H1 (cell line): ENCODE results near the gene NLRP6. TPM values are rescaled to one million over a fixed set of nuclear protein-coding genes. Genes with fewer than 3 reads are reported as not detected.

Experiments used
- CTCF ChIA-PET: fragments of 300-600 bp; sonication (Branson Sonifier 250); formaldehyde crosslinking; loops from one replicate; lab custom pipeline; 2021; ENCODE audit not compliant: partially characterized antibody; lab: Charles Lee
- POLR2A ChIA-PET: fragments of 300-600 bp; sonication (Branson Sonifier 250); formaldehyde crosslinking; loops from one replicate; lab custom pipeline; 2021; ENCODE audit warnings: inconsistent platforms; ENCODE audit not compliant: partially characterized antibody; lab: Charles Lee
- DNase-seq, 2 experiments: peaks; one replicate each; pipeline versions ENCODE4 v3.0.0 to v3.0.0-alpha.2; 2010 to 2022; ENCODE audit warnings: low spot score in 2 of 2, low read depth in 1 of 2, mixed read lengths in 1 of 2
- FAIRE-seq: peaks from 2 replicates; lab custom pipeline; 2011; peaks lifted over from hg19 to GRCh38; lab: Jason Lieb, UNC
- H2AFZ ChIP-seq: 2 replicates; pipeline ENCODE4 v1.8.1; 2012; ENCODE audit warnings: low read length, inconsistent platforms
- H2AK5ac ChIP-seq: 2 replicates; pipeline ENCODE4 v1.6.1; 2013; ENCODE audit warnings: low read depth, low read length
- H2BK120ac ChIP-seq: replicated peaks from 2 replicates; pipeline ENCODE3; 2013; ENCODE audit warnings: low read depth, low read length, inconsistent platforms
- H2BK12ac ChIP-seq: 2 replicates; pipeline ENCODE4 v1.6.1; 2013; ENCODE audit warnings: low read depth, low read length
- H2BK15ac ChIP-seq: 2 replicates; pipeline ENCODE4 v1.6.1; 2013; ENCODE audit warnings: low read length
- H2BK20ac ChIP-seq: 2 replicates; pipeline ENCODE4 v1.6.1; 2013; ENCODE audit warnings: low read length
- H2BK5ac ChIP-seq: 2 replicates; pipeline ENCODE4 v1.6.1; 2013; ENCODE audit warnings: low read depth, low read length
- H3K14ac ChIP-seq: 2 replicates; pipeline ENCODE4 v1.6.1; 2013; ENCODE audit warnings: inconsistent platforms; ENCODE audit not compliant: insufficient read length
- H3K18ac ChIP-seq: 2 replicates; pipeline ENCODE4 v1.6.1; 2013; ENCODE audit warnings: low read length; ENCODE audit errors: extremely low read depth
- H3K23ac ChIP-seq: 2 replicates; pipeline ENCODE4 v1.6.1; 2013; ENCODE audit warnings: inconsistent platforms; ENCODE audit not compliant: insufficient read length
- H3K23me2 ChIP-seq: 2 replicates; pipeline ENCODE4 v1.6.1; 2013; ENCODE audit warnings: low read depth, low read length
- H3K27ac ChIP-seq: 2 replicates; pipeline ENCODE4 v1.6.1; 2011; ENCODE audit warnings: low read depth, low read length, inconsistent platforms
- H3K27me3 ChIP-seq, 4 experiments: replicated peaks in 1 of 4; 1 replicate in 1 of 4; 2 replicates in 3 of 4; pipeline versions ENCODE4 v1.6.1 to v1.8.1; 2011 to 2013; ENCODE audit warnings: low read length in 3 of 4, mild to moderate bottlenecking in 3 of 4, inconsistent platforms in 2 of 4, mixed read lengths in 2 of 4, moderate library complexity in 1 of 4; ENCODE audit not compliant: control insufficient read depth in 3 of 4, insufficient read depth in 3 of 4; ENCODE audit errors: extremely low read depth in 1 of 4
- H3K36me3 ChIP-seq, 4 experiments: 2 replicates each; pipeline versions ENCODE4 v1.6.1 to v1.8.1; 2011 to 2013; ENCODE audit warnings: mild to moderate bottlenecking in 4 of 4, low read length in 3 of 4, moderate library complexity in 2 of 4, control low read depth in 1 of 4, inconsistent platforms in 1 of 4; ENCODE audit not compliant: insufficient read depth in 4 of 4, control insufficient read depth in 2 of 4
- H3K4ac ChIP-seq: replicated peaks from 2 replicates; pipeline ENCODE3; 2013; ENCODE audit warnings: low read length, low read depth, mixed read lengths, inconsistent platforms; ENCODE audit not compliant: insufficient read length
- H3K4me1 ChIP-seq, 4 experiments: replicated peaks in 1 of 4; 1 replicate in 1 of 4; 2 replicates in 3 of 4; pipeline versions ENCODE4 v1.6.1 to v1.8.1; 2011 to 2013; ENCODE audit warnings: low read length in 3 of 4, inconsistent platforms in 2 of 4, mixed read lengths in 1 of 4; ENCODE audit not compliant: insufficient read depth in 4 of 4, control insufficient read depth in 3 of 4
- H3K4me2 ChIP-seq, 2 experiments: 2 replicates each; pipeline versions ENCODE4 v1.6.1 to v1.8.1; 2011 to 2013; ENCODE audit warnings: low read depth in 2 of 2, low read length in 2 of 2, control low read depth in 1 of 2, inconsistent platforms in 1 of 2, mild to moderate bottlenecking in 1 of 2; ENCODE audit not compliant: insufficient read depth in 1 of 2
- H3K4me3 ChIP-seq, 4 experiments: fragments of 200-600, 300-600 bp in 1 of 4; sonication (generic), shearing (Covaris generic), sonication (Bioruptor Twin) in 1 of 4; 2 replicates each; pipeline versions ENCODE4 v1.5.1 to v1.8.1; 2011 to 2016; ENCODE audit warnings: low read length in 4 of 4, low read depth in 3 of 4, control low read depth in 2 of 4, inconsistent platforms in 2 of 4, mild to moderate bottlenecking in 2 of 4, mixed read lengths in 1 of 4, moderate library complexity in 1 of 4; ENCODE audit not compliant: insufficient read depth in 2 of 4; ENCODE audit errors: extremely low read depth in 1 of 4
- H3K56ac ChIP-seq: replicated peaks from 2 replicates; pipeline ENCODE3; 2013; ENCODE audit warnings: low read depth, mild to moderate bottlenecking, mixed read lengths, low read length, inconsistent platforms; ENCODE audit not compliant: insufficient read length
- H3K79me1 ChIP-seq: 2 replicates; pipeline ENCODE4 v1.6.1; 2013; ENCODE audit warnings: low read depth, low read length, control low read depth
- H3K79me2 ChIP-seq, 2 experiments: 2 replicates each; pipeline versions ENCODE4 v1.6.1 to v1.8.1; 2012 to 2013; ENCODE audit warnings: low read length in 2 of 2, mild to moderate bottlenecking in 2 of 2, inconsistent platforms in 1 of 2; ENCODE audit not compliant: insufficient read depth in 2 of 2, control insufficient read depth in 1 of 2
- H3K9ac ChIP-seq, 4 experiments: replicated peaks in 1 of 4; 1 replicate in 1 of 4; 2 replicates in 3 of 4; pipeline versions ENCODE4 v1.6.1 to v1.8.1; 2011 to 2013; ENCODE audit warnings: low read depth in 3 of 4, low read length in 3 of 4, control low read depth in 2 of 4, mild to moderate bottlenecking in 2 of 4, moderate library complexity in 2 of 4, inconsistent platforms in 1 of 4; ENCODE audit errors: extremely low read depth in 1 of 4
- H3K9me3 ChIP-seq, 2 experiments: 2 replicates each; pipeline versions ENCODE4 v1.6.1 to v1.8.1; 2012 to 2013; ENCODE audit warnings: mild to moderate bottlenecking in 2 of 2, moderate library complexity in 2 of 2, control low read depth in 1 of 2, inconsistent platforms in 1 of 2, low read depth in 1 of 2, low read length in 1 of 2, mixed read lengths in 1 of 2; ENCODE audit not compliant: insufficient read depth in 2 of 2
- H4K20me1 ChIP-seq, 2 experiments: replicated peaks in 1 of 2; 2 replicates each; pipeline versions ENCODE3 to v1.8.1; 2011 to 2013; ENCODE audit warnings: inconsistent platforms in 2 of 2, low read length in 2 of 2, mild to moderate bottlenecking in 1 of 2; ENCODE audit not compliant: insufficient read depth in 2 of 2, control insufficient read depth in 1 of 2
- H4K5ac ChIP-seq: 2 replicates; pipeline ENCODE4 v1.6.1; 2013; ENCODE audit warnings: low read length, low read depth, mixed read lengths, inconsistent platforms; ENCODE audit not compliant: insufficient read length
- H4K8ac ChIP-seq: 2 replicates; pipeline ENCODE4 v1.8.0; 2013; ENCODE audit warnings: mild to moderate bottlenecking, moderate library complexity, low read length, inconsistent platforms; ENCODE audit not compliant: insufficient read depth; ENCODE audit errors: extremely low read depth
- H4K91ac ChIP-seq: replicated peaks from 2 replicates; pipeline ENCODE3; 2013; ENCODE audit warnings: low read length, mixed read lengths, inconsistent platforms; ENCODE audit not compliant: insufficient read length
- ASH2L ChIP-seq: fragments of 200-600, 300-600 bp; sonication (generic); IDR thresholded peaks from one replicate; pipeline ENCODE4 v1.7.1; 2017; ENCODE audit warnings: low read length
- ATF2 ChIP-seq: IDR thresholded peaks from 2 replicates; pipeline ENCODE4 v1.6.1; 2012; ENCODE audit warnings: low read length, inconsistent platforms
- CBX8 ChIP-seq: fragments of 300-800, 300-1000 bp; sonication (generic); IDR thresholded peaks from 2 replicates; pipeline ENCODE4 v1.7.1; 2016; ENCODE audit warnings: low read depth, low read length, borderline replicate concordance
- JUN ChIP-seq: IDR thresholded peaks from 2 replicates; pipeline ENCODE4 v1.6.1; 2011; ENCODE audit warnings: low read depth, mild to moderate bottlenecking, improper control_type of control experiment, low read length
- JUND ChIP-seq: IDR thresholded peaks from 2 replicates; pipeline ENCODE4 v1.6.1; 2011; ENCODE audit warnings: mild to moderate bottlenecking, improper control_type of control experiment, low read length
- MAX ChIP-seq: IDR thresholded peaks from 2 replicates; pipeline ENCODE4 v1.6.1; 2012; ENCODE audit warnings: inconsistent platforms
- RNF2 ChIP-seq: fragments of 200-900, 300-1000 bp; sonication (generic); IDR thresholded peaks from 2 replicates; pipeline ENCODE4 v1.7.1; 2016; ENCODE audit warnings: borderline replicate concordance, low read depth, mild to moderate bottlenecking, antibody characterized with exemption, low read length; ENCODE audit not compliant: poor library complexity, severe bottlenecking; ENCODE audit errors: missing control alignments
- SP2 ChIP-seq: IDR thresholded peaks from 2 replicates; pipeline ENCODE4 v1.6.1; 2012; ENCODE audit warnings: mild to moderate bottlenecking, low read length, inconsistent platforms
- SP4 ChIP-seq: IDR thresholded peaks from 2 replicates; pipeline ENCODE4 v1.6.1; 2012; ENCODE audit warnings: low read length, inconsistent platforms
- TAF1 ChIP-seq: IDR thresholded peaks from 2 replicates; pipeline ENCODE4 v1.6.1; 2011; ENCODE audit warnings: mild to moderate bottlenecking, low read depth, low read length
- USF2 ChIP-seq: IDR thresholded peaks from 2 replicates; pipeline ENCODE4 v1.6.1; 2011; ENCODE audit warnings: low read length, improper control_type of control experiment
- WGBS, 2 experiments: shearing (Covaris generic) in 1 of 2; methylation state at CpG; one replicate each; pipeline versions ENCODE4 v1.1.6 to v1.1.7; 2013 to 2015; ENCODE audit warnings: low lambda C conversion rate in 2 of 2, mixed read lengths in 2 of 2, inconsistent platforms in 1 of 2, low coverage in 1 of 2, missing lambda C conversion rate in 1 of 2; ENCODE audit not compliant: insufficient replicate concordance in 2 of 2, insufficient coverage in 1 of 2, insufficient read length in 1 of 2; ENCODE audit errors: extremely low coverage in 1 of 2, missing lambda C conversion rate in 1 of 2; 5-methylcytosine and 5-hydroxymethylcytosine counted together
- polyA plus RNA-seq, 7 experiments: library from polyadenylated mRNA; depleted of rRNA in 3 of 7; stranded (reverse) in 5 of 7; unstranded in 2 of 7; fragments of >200 nt in 5 of 7; fragments of 200-250 nt in 2 of 7; gene quantifications; 1 replicate in 5 of 7; 2 replicates in 1 of 7; 4 replicates in 1 of 7; pipeline versions ENCODE4 v1.2.1 to v1.2.3, GENCODE V29; 2011 to 2013; ENCODE audit warnings: missing spikeins in 2 of 7, mixed read lengths in 2 of 7
- total RNA-seq: library from RNA; stranded (reverse); fragmentation: NEBNext Ultra II Directional; extraction: Animal tissue kit (Norgen Biotek cat#: 25700); gene quantifications from 2 replicates; pipeline ENCODE4 v1.2.1, GENCODE V29; 2021

Gene NLRP6
- total and polyA plus RNA-seq, 2 of the 8 experiments (the other 6 are each of a cell fraction or from before 2014, with no cell fraction given) = not detected

GRCh38 chr11:294780-295179 is 16.6 kb downstream of the NLRP6 start:
- no peak overlapping the region for H2AK5ac ChIP-seq
- no peaks in the 10 kb centered on the region for H4K20me1 ChIP-seq
- H3K27me3 ChIP-seq = no peaks in the 10 kb centered on the region
- 95% methylated on average over 16 of the region's 16 CpGs; no CpG with 5 or more reads in 1 of the 2 experiments for WGBS, 2 experiments
- ChIA-PET CTCF (interaction anchor here (0.9 to 3.4 kb wide), 7 partner anchors 10 to 67 kb away, joined by 3 to 29 read pairs (median 5); partner anchors contain the start of gene IFITM2), POLR2A (interaction anchor here (0.6 to 3.0 kb wide), 7 partner anchors 10 to 514 kb away, joined by 3 to 17 read pairs (median 3); no protein-coding TSS in a partner anchor)
- H2BK15ac ChIP-seq = no peak overlapping the region
- no peak for TF ChIP-seq ASH2L
- no peak for TF ChIP-seq TAF1
- no peak for TF ChIP-seq USF2
- no peak for TF ChIP-seq JUND
- TF ChIP-seq RNF2 = no peak
- no peak for TF ChIP-seq SP2
- TF ChIP-seq JUN = no peak
- no peak for TF ChIP-seq SP4
- TF ChIP-seq MAX = no peak
- TF ChIP-seq CBX8 = no peak
- TF ChIP-seq ATF2 = no peak
- H3K4me3 ChIP-seq = no peak overlapping the region
- H3K9ac ChIP-seq = no peak overlapping the region
- no peak overlapping the region for H3K4ac ChIP-seq
- peaks cover 3 to 30% (median 15%) of the 10 kb centered on the region in 4 experiments; a peak in 6 of 8 replicates for H3K36me3 ChIP-seq
- 0 out of 2 replicates have a peak, but pooled peaks cover 2% of the 10 kb centered on the region for H3K79me1 ChIP-seq
- no peak overlapping the region for H3K14ac ChIP-seq
- no peaks in the 10 kb centered on the region for H3K79me2 ChIP-seq
- no peak for DNase-seq
- peaks cover 0 to 34% (median 21%) of the 10 kb centered on the region in 4 experiments; a peak in 6 of 7 replicates for H3K4me1 ChIP-seq
- no peak overlapping the region for H3K56ac ChIP-seq
- H4K5ac ChIP-seq = no peak overlapping the region
- no peak overlapping the region for H2BK12ac ChIP-seq
- H3K9me3 ChIP-seq = no peaks in the 10 kb centered on the region
- no peaks in the 10 kb centered on the region for H3K23me2 ChIP-seq
- no peak overlapping the region for H2BK120ac ChIP-seq
- H2AFZ ChIP-seq = no peak overlapping the region
- H3K18ac ChIP-seq = no peak overlapping the region
- no peak overlapping the region for H3K4me2 ChIP-seq
- H4K8ac ChIP-seq = no peak overlapping the region
- no peak for FAIRE-seq
- no peak overlapping the region for H3K23ac ChIP-seq
- H2BK5ac ChIP-seq = no peak overlapping the region
- H3K27ac ChIP-seq = no peak overlapping the region
- no peak overlapping the region for H4K91ac ChIP-seq
- no peak overlapping the region for H2BK20ac ChIP-seq
